ENCODE data around the gene NFKB1. TPM values are rescaled to one million over a fixed set of nuclear protein-coding genes. Genes with fewer than 3 reads are reported as not detected.
A peak's percentile ranks its signal among the peaks of the same experiment; 100 is the strongest.

The NFKB1 gene
- total and polyA plus RNA-seq, 10 of the 15 experiments (the other 5 are each of a cell fraction or from before 2014, with no cell fraction given): 8.7 to 110 (median 57.3) TPM

- 0 out of 2 replicates have a peak, but pooled peaks have one; percentile 52 for TF ChIP-seq MEF2A (IDR thresholded peaks at IDR 0.05; ENCODE audit: insufficient read depth, low read depth, low read length)
- TF ChIP-seq, protein P1, sequence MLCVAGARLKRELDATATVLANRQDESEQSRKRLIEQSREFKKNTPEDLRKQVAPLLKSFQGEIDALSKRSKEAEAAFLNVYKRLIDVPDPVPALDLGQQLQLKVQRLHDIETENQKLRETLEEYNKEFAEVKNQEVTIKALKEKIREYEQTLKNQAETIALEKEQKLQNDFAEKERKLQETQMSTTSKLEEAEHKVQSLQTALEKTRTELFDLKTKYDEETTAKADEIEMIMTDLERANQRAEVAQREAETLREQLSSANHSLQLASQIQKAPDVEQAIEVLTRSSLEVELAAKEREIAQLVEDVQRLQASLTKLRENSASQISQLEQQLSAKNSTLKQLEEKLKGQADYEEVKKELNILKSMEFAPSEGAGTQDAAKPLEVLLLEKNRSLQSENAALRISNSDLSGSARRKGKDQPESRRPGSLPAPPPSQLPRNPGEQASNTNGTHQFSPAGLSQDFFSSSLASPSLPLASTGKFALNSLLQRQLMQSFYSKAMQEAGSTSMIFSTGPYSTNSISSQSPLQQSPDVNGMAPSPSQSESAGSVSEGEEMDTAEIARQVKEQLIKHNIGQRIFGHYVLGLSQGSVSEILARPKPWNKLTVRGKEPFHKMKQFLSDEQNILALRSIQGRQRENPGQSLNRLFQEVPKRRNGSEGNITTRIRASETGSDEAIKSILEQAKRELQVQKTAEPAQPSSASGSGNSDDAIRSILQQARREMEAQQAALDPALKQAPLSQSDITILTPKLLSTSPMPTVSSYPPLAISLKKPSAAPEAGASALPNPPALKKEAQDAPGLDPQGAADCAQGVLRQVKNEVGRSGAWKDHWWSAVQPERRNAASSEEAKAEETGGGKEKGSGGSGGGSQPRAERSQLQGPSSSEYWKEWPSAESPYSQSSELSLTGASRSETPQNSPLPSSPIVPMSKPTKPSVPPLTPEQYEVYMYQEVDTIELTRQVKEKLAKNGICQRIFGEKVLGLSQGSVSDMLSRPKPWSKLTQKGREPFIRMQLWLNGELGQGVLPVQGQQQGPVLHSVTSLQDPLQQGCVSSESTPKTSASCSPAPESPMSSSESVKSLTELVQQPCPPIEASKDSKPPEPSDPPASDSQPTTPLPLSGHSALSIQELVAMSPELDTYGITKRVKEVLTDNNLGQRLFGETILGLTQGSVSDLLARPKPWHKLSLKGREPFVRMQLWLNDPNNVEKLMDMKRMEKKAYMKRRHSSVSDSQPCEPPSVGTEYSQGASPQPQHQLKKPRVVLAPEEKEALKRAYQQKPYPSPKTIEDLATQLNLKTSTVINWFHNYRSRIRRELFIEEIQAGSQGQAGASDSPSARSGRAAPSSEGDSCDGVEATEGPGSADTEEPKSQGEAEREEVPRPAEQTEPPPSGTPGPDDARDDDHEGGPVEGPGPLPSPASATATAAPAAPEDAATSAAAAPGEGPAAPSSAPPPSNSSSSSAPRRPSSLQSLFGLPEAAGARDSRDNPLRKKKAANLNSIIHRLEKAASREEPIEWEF (IDR thresholded peaks at IDR 0.05; ENCODE audit: insufficient replicate concordance, low read depth, low read length): peak; percentile 51
- TF ChIP-seq USF1 (IDR thresholded peaks at IDR 0.05; ENCODE audit: borderline replicate concordance, extremely low read length, insufficient read depth, low read depth, low read length): no peak
- TF ChIP-seq CEBPB (IDR thresholded peaks at IDR 0.05; ENCODE audit: borderline replicate concordance in 1 of 2, low read depth in 2 of 2, low read length in 2 of 2): peak in 1 of 2 experiments; percentile 67; a peak in 1 of 4 replicates
- no peak for TF ChIP-seq ESRRA (IDR thresholded peaks at IDR 0.05; ENCODE audit: low read length)
- TF ChIP-seq RELA (IDR thresholded peaks at IDR 0.05; ENCODE audit: borderline replicate concordance, partially characterized antibody): peak; percentile 87
- TF ChIP-seq MYC (IDR thresholded peaks at IDR 0.05; ENCODE audit: insufficient read depth, insufficient read length, insufficient replicate concordance, low read length, severe bottlenecking): no peak
- no peak for TF ChIP-seq POLR2AphosphoS2 (IDR thresholded peaks at IDR 0.05; ENCODE audit: low read depth, low read length)
- no peak for TF ChIP-seq SIN3A (IDR thresholded peaks at IDR 0.05; ENCODE audit: low read depth, low read length)
- TF ChIP-seq MTA2 (IDR thresholded peaks at IDR 0.05; ENCODE audit: low read depth): peak; percentile 96
- no peak for TF ChIP-seq SUZ12 (IDR thresholded peaks at IDR 0.05; ENCODE audit: unreplicated experiment)
- peak; percentile 91 for TF ChIP-seq CBFB (IDR thresholded peaks at IDR 0.05; ENCODE audit: low read depth)
- TF ChIP-seq RUNX3 (IDR thresholded peaks at IDR 0.05; ENCODE audit: low read length): peak; percentile 98
- TF ChIP-seq, protein P2, sequence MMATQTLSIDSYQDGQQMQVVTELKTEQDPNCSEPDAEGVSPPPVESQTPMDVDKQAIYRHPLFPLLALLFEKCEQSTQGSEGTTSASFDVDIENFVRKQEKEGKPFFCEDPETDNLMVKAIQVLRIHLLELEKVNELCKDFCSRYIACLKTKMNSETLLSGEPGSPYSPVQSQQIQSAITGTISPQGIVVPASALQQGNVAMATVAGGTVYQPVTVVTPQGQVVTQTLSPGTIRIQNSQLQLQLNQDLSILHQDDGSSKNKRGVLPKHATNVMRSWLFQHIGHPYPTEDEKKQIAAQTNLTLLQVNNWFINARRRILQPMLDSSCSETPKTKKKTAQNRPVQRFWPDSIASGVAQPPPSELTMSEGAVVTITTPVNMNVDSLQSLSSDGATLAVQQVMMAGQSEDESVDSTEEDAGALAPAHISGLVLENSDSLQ (IDR thresholded peaks at IDR 0.05): no peak; the same call in 1 of the 2 replicates
- no peak for TF ChIP-seq NFXL1 (IDR thresholded peaks at IDR 0.05; ENCODE audit: borderline replicate concordance)
- TF ChIP-seq SUPT20H (IDR thresholded peaks at IDR 0.05; ENCODE audit: borderline replicate concordance, control insufficient read depth, low read depth, low read length): no peak
- TF ChIP-seq ASH2L (IDR thresholded peaks at IDR 0.05; ENCODE audit: borderline replicate concordance, low read depth): no peak
- TF ChIP-seq HDGF (IDR thresholded peaks at IDR 0.05): no peak
- TF ChIP-seq STAT3 (IDR thresholded peaks at IDR 0.05; ENCODE audit: low read depth, low read length): peak; percentile 79; the same call in 1 of the 2 replicates
- no peak for TF ChIP-seq RBBP5 (conservative IDR thresholded peaks at IDR 0.05)
- peak; percentile 70; the same call in 1 of the 2 replicates for TF ChIP-seq ZNF207 (IDR thresholded peaks at IDR 0.05; ENCODE audit: borderline replicate concordance)
Measured at GRCh38 chr4:102564399-102565059, 63.4 kb downstream of the NFKB1 start (continued).
